Neural cell (in vitro differentiated cells): Measurements from ENCODE around the gene OR13C8.

Experiments
- CTCF ChIP-seq: fragments of 450-650 bp; IDR thresholded peaks from 2 replicates; pipeline ENCODE4 v1.5.1; 2014; ENCODE audit warnings: antibody characterized with exemption, mild to moderate bottlenecking, moderate library complexity; ENCODE audit not compliant: poor library complexity, severe bottlenecking
- EP300 ChIP-seq: fragments of 450-650 bp; conservative IDR thresholded peaks from 2 replicates; pipeline ENCODE4 v1.6.1; 2014; ENCODE audit warnings: antibody characterized with exemption, mild to moderate bottlenecking, moderate library complexity; ENCODE audit not compliant: poor library complexity, severe bottlenecking
- EZH2 ChIP-seq: fragments of 200-600, 300-800 bp; shearing (Covaris generic), sonication (generic); IDR thresholded peaks from 2 replicates; pipeline ENCODE4 v1.6.1; 2014; ENCODE audit warnings: antibody characterized with exemption, low read length, borderline replicate concordance, mild to moderate bottlenecking; ENCODE audit not compliant: insufficient read depth, poor library complexity, severe bottlenecking
- POLR2AphosphoS5 ChIP-seq: IDR thresholded peaks from 2 replicates; pipeline ENCODE4 v1.6.1; 2012
- RAD21 ChIP-seq: fragments of 450-650 bp; conservative IDR thresholded peaks from 2 replicates; pipeline ENCODE4 v1.6.1; 2014; ENCODE audit warnings: antibody characterized with exemption, mild to moderate bottlenecking, moderate library complexity
- TAF1 ChIP-seq: IDR thresholded peaks from 2 replicates; pipeline ENCODE4 v1.6.1; 2012; ENCODE audit warnings: low read depth
- TF ChIP-seq, protein P1 (sequence below): IDR thresholded peaks from 2 replicates; pipeline ENCODE4 v1.6.1; 2012; ENCODE audit warnings: borderline replicate concordance

GRCh38 chr9:104604801-104605200 is 35.8 kb downstream of the OR13C8 start:
- TF ChIP-seq EP300 = no peak
- no peak for TF ChIP-seq TAF1
- no peak for TF ChIP-seq CTCF
- TF ChIP-seq, protein P1, sequence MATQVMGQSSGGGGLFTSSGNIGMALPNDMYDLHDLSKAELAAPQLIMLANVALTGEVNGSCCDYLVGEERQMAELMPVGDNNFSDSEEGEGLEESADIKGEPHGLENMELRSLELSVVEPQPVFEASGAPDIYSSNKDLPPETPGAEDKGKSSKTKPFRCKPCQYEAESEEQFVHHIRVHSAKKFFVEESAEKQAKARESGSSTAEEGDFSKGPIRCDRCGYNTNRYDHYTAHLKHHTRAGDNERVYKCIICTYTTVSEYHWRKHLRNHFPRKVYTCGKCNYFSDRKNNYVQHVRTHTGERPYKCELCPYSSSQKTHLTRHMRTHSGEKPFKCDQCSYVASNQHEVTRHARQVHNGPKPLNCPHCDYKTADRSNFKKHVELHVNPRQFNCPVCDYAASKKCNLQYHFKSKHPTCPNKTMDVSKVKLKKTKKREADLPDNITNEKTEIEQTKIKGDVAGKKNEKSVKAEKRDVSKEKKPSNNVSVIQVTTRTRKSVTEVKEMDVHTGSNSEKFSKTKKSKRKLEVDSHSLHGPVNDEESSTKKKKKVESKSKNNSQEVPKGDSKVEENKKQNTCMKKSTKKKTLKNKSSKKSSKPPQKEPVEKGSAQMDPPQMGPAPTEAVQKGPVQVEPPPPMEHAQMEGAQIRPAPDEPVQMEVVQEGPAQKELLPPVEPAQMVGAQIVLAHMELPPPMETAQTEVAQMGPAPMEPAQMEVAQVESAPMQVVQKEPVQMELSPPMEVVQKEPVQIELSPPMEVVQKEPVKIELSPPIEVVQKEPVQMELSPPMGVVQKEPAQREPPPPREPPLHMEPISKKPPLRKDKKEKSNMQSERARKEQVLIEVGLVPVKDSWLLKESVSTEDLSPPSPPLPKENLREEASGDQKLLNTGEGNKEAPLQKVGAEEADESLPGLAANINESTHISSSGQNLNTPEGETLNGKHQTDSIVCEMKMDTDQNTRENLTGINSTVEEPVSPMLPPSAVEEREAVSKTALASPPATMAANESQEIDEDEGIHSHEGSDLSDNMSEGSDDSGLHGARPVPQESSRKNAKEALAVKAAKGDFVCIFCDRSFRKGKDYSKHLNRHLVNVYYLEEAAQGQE = no peak
- no peak for TF ChIP-seq EZH2
- no peak for TF ChIP-seq POLR2AphosphoS5
- no peak for TF ChIP-seq RAD21
